COLO668 (cell line): Measurements from ENCODE around the gene SYT14.
"Not testable (repeated sequence)": the region's sequence is repeated elsewhere in the genome, so short reads cannot be mapped to it uniquely, and the experiment has no call there.

ENCODE experiments used
- DNase-seq: peaks from one replicate; lab custom pipeline; 2025; ENCODE audit not compliant: unreplicated experiment; lab: John Stamatoyannopoulos, UW

Gene SYT14

GRCh38 chr1:209936125-209936524, 1.9 kb upstream of the SYT14 start:
- no peak for DNase-seq

GRCh38 chr1:209945377-209945776, 7.4 kb downstream of the SYT14 start:
- DNase-seq, result no peak

GRCh38 chr1:209948155-209948554, 10.1 kb downstream of the SYT14 start:
- DNase-seq, result no peak

DNA sequence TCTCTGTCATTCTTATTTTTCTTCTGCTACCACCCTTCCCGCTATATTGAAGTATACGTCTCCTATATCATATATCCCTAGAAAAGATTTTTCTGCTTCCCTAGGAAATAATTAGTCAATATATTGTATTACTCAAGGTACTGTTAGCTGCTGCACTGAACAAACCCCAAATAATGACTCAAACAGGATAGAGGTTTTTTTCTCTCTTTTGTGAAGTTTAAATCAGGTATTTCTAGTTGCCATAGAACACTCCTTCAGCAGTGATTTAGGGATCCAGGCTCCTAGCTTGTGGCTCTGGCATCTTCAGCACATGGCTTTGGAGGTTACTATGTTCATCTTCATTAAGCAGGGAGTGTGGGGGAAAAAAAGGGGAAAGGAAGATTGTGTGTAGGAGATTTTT, 18.1 kb downstream of the SYT14 start:
- no peak for DNase-seq

DNA sequence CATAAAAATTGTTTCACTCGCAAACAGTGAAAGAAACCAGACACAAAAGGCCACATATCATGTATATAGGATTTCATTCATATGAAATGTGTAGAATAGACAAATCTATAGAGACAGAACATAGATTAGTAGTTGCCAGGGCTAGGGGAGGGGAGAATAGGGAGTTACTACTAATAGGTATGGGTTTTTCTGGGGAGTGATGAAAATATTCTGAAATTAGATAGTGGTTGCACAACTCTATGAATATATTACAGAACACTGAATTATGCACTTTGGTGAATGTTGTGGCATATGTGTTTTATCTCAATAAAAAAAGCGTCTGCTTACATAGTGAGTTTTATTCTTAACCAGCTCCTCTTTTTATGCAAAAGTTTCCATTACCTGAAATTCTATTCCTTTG, 21.6 kb downstream of the SYT14 start:
- DNase-seq, result no peak

- no peak for DNase-seq
These were observed 22.9 kb downstream of the SYT14 start for GRCh38 chr1:209960926-209961325.

GRCh38 chr1:209962388-209962787, 24.4 kb downstream of the SYT14 start:
- DNase-seq, result no peak

- no peak for DNase-seq
These were observed 24.8 kb downstream of the SYT14 start for GRCh38 chr1:209962856-209963255.

DNA sequence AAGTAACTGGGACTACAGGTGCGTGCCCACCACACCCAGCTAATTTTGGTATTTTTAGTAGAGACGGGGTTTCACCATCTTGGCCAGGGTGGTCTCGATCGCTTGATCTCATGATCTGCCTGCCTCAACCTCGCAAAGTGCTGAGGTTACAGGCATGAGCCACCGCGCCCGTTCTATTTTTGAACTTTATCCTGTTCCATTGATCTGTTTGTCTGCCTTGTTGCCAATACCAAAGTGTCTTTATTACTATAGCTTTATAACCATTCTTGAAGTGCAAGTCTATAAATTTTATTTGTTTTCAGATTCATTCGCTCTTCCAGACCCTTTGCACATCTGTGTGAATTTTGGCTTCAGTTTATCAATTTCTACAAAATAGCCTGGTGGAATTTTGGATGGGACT, 28.0 kb downstream of the SYT14 start:
- DNase-seq, result no peak

DNA sequence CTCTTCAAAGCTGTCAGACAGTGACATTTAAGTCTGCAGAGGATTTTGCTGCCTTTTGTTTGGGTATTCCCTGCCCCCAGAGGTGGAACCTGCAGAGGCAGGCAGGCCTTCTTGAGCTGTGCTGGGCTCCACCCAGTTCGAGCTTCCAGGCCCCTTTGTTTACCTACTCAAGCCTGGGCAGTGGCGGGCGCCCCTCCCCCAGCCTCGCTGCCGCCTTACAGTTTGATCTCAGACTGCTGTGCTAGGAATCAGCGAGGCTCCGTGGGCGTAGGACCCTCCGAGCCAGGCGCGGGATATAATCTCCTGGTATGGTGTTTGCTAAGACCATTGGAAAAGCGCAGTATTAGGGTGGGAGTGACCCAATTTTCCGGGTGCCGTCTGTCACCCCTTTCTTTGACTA, 40.7 kb downstream of the SYT14 start:
- not testable (repeated sequence) for DNase-seq

DNA sequence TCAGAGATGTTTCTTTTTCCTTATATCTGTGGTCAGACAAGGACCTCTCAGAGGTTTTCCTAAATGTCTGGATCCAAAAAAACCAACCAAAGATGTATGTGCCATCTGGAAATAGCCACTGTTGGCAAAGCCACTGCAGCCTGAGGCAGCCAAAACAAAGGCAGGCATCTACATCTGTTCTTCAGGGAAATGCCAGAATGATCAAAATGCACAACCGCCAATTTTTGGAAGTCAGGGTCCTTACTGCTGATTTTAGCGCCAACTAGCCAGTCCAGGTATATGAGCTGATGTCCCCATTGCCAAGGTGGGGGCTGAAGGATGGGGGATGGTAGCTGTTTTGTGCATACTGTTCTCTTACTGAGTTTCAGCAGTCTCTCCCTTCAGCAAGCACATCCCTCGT, 45.9 kb downstream of the SYT14 start:
- DNase-seq, result no peak

GRCh38 chr1:209985002-209985401, 47.0 kb downstream of the SYT14 start:
- DNase-seq, result no peak

GRCh38 chr1:209988706-209989105, 50.7 kb downstream of the SYT14 start:
- no peak for DNase-seq

DNA sequence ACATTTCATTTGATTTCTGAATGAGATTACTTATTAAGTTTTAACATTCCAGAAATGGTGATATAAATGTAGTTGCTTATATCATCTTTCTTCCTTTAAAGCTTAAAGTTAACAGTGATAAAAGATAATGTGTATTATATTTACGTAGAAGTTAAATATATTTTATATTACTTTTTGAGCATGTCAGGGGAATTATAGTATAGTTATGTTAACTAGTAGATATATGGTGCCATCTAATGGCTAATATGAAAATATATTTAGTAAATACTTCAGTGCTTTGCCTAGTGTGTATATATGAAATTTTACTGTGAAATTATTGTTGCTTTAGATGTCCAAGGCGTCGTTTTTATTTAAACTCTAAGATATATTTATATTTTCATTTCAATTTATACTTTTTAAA, 51.5 kb downstream of the SYT14 start:
- DNase-seq, result no peak

GRCh38 chr1:209993061-209993830, 55.2 kb downstream of the SYT14 start:
- DNase-seq, result no peak

GRCh38 chr1:209996348-209996747, 58.3 kb downstream of the SYT14 start:
- DNase-seq, result no peak

GRCh38 chr1:209999005-209999404, 61.0 kb downstream of the SYT14 start:
- no peak for DNase-seq

DNA sequence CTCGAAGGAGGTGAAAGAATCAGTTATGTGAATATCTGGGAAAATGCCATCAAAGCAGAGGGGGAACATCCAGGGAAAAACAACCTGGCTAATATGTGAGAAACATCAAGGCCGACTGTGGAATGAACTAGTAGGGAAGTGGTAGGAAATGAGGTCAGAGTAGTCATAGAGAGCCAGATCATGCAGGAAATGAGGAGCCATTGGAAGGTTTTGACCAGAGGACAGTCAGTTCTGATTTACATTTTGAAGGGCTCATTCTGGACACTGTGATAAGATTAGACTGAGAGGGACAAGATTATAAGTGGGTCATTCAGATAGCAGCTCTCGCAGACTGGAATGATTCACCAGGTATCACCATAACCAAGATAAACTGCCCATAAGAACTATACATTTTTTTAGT, 63.7 kb downstream of the SYT14 start:
- DNase-seq, result no peak

DNA sequence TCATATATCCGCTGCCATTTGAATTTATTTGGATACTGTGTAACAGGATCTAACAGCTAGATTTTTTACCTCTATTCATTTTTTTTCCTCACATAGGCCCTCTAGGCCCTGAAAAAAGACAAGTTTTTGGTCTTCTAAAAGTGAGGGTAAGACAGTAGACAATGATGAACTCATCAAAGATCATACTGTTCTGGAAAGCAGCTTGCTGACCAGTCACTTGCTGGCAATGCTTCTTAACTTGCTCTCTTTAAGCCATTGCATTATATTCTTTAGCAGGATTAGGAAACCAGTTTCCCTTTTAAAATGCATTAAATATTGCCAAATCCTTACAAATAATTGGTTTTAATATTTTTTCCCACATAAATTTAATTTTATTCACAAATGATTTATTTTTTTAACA, 65.5 kb downstream of the SYT14 start:
- no peak for DNase-seq

- DNase-seq, result no peak
These were observed 72.1 kb downstream of the SYT14 start for GRCh38 chr1:210010161-210010560.

DNA sequence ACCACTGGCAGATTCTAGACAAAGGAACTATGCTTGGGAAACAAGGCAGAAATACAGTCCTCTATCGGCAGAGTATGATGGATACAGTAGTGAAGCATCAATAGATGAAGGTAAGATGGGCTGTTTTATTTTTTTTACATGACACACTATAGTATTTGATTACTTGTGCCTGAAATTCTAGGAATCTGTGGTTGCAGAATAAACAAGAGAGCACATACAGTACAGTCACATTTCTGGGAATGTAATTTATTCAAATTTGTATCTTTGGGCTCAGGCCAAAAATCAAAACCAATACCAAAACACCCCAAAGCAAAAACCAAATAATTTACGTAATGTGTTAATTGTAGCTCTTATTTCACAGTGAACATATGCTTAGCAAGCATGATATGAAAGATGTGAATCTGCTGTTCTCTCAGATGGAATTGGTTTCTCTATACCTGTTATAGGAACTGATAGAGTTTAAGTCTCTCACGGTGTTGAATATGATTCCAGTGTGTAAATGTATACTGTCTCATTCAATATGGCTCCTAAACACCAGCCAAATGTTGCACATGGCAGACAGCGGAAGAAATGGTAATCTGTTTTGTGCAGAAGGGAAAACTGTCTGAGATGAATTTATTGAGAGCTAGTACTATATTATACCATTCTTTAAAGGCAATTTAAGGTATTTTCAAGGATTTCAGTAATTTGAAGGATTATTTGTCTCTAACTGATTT, 83.3 kb downstream of the SYT14 start:
- DNase-seq, result no peak

GRCh38 chr1:210022044-210022443, 84.0 kb downstream of the SYT14 start:
- no peak for DNase-seq

- no peak for DNase-seq
These were observed 86.3 kb downstream of the SYT14 start for GRCh38 chr1:210024282-210024681.
